ENCODE data around the gene DCTD. TPM values are rescaled to one million over a fixed set of nuclear protein-coding genes. Genes with fewer than 3 reads are reported as not detected.

DCTD gene
- total RNA-seq, 6 donors from 2014 or later: 31.2 to 96.4 (median 70.7) TPM

GRCh38 chr4:182944484-182945213, 27.5 kb upstream of the DCTD start:
- Histone ChIP-seq H3K4me1 (no peaks in the 10 kb centered on the region), H3K27me3 (no peaks in the 10 kb centered on the region), H3K27ac (no peak overlapping the region), H3K4me3 (no peak overlapping the region), H3K36me3 (no peaks in the 10 kb centered on the region), H3K9me3 (no peaks in the 10 kb centered on the region)
- no peak for ATAC-seq (ENCODE audit: low FRiP score in 2 of 2)
- no peak for TF ChIP-seq EP300 (IDR thresholded peaks at IDR 0.05)
- no peak for TF ChIP-seq POLR2AphosphoS5 (IDR thresholded peaks at IDR 0.05)
- TF ChIP-seq CTCF (IDR thresholded peaks at IDR 0.05): no peak
- no peak for TF ChIP-seq POLR2A (IDR thresholded peaks at IDR 0.05)
- 75 to 83% methylated on average over 4 of the region's 4 CpGs for WGBS, 2 donors
- no peak for DNase-seq

GRCh38 chr4:182939680-182940079, 22.5 kb upstream of the DCTD start:
- Histone ChIP-seq H3K27ac (no peak overlapping the region), H3K36me3 (no peaks in the 10 kb centered on the region), H3K4me3 (no peak overlapping the region), H3K4me1 (peaks cover 0 to 6% (median 0%) of the 10 kb centered on the region in 4 donors), H3K9me3 (no peaks in the 10 kb centered on the region), H3K27me3 (no peaks in the 10 kb centered on the region)
- TF ChIP-seq POLR2AphosphoS5 (IDR thresholded peaks at IDR 0.05): no peak
- TF ChIP-seq EP300 (IDR thresholded peaks at IDR 0.05): no peak
- TF ChIP-seq CTCF (IDR thresholded peaks at IDR 0.05): no peak
- no peak for TF ChIP-seq POLR2A (IDR thresholded peaks at IDR 0.05)
- 92 to 95% methylated on average over 8 to 9 of the region's 9 CpGs for WGBS, 2 donors
- ATAC-seq (ENCODE audit: low FRiP score in 2 of 2): no peak
- peak in 1 of 2 donors; percentile 69 for DNase-seq

GRCh38 chr4:182938205-182938645, 21.0 kb upstream of the DCTD start:
- no peak overlapping the region for H3K27ac ChIP-seq
- no peaks in the 10 kb centered on the region for H3K27me3 ChIP-seq
- peaks cover 0 to 6% (median 0%) of the 10 kb centered on the region in 4 donors for H3K4me1 ChIP-seq
- ATAC-seq (ENCODE audit: low FRiP score in 2 of 2): peak; percentile 92 to 98
- no peaks in the 10 kb centered on the region for H3K9me3 ChIP-seq
- TF ChIP-seq POLR2AphosphoS5 (IDR thresholded peaks at IDR 0.05): no peak
- TF ChIP-seq CTCF (IDR thresholded peaks at IDR 0.05): peak; percentile 80 to 92 (median 88)
- TF ChIP-seq EP300 (IDR thresholded peaks at IDR 0.05): no peak
- no peaks in the 10 kb centered on the region for H3K36me3 ChIP-seq
- 11% methylated on average over 14 of the region's 14 CpGs for WGBS, 2 donors
- DNase-seq: peak; percentile 77 to 82
- no peak overlapping the region for H3K4me3 ChIP-seq

GRCh38 chr4:182937268-182938204, 20.4 kb upstream of the DCTD start:
- no peak for TF ChIP-seq CTCF (IDR thresholded peaks at IDR 0.05)
- TF ChIP-seq EP300 (IDR thresholded peaks at IDR 0.05): no peak
- TF ChIP-seq POLR2A (IDR thresholded peaks at IDR 0.05): no peak
- no peak for TF ChIP-seq POLR2AphosphoS5 (IDR thresholded peaks at IDR 0.05)
- no peaks in the 10 kb centered on the region for H3K36me3 ChIP-seq
- 70 to 80% methylated on average over 5 of the region's 5 CpGs for WGBS, 2 donors
- H3K4me1 ChIP-seq: peaks cover 0 to 6% (median 0%) of the 10 kb centered on the region in 4 donors
- no peaks in the 10 kb centered on the region for H3K27me3 ChIP-seq
- DNase-seq: no peak
- no peak overlapping the region for H3K4me3 ChIP-seq
- ATAC-seq (ENCODE audit: low FRiP score in 2 of 2): no peak
- no peaks in the 10 kb centered on the region for H3K9me3 ChIP-seq
- no peak overlapping the region for H3K27ac ChIP-seq
